HAP-1 (cell line): ENCODE measurements around the gene COL5A3.
"Not testable (repeated sequence)": the region's sequence is repeated elsewhere in the genome, so short reads cannot be mapped to it uniquely, and the experiment has no call there.

ENCODE experiments used
- DNase-seq, 2 experiments: peaks; one replicate each; pipeline ENCODE4 v3.0.0-alpha.2; 2016 to 2020; ENCODE audit warnings: low spot score in 2 of 2
- H3K27me3 ChIP-seq: fragments of 250-450 bp; sonication (Bioruptor Pico); 2 replicates; pipeline ENCODE4 v1.5.1; 2020; ENCODE audit warnings: low read depth, mild to moderate bottlenecking, moderate library complexity
- H3K36me3 ChIP-seq: fragments of 250-450 bp; sonication (Bioruptor Pico); replicated peaks from 2 replicates; pipeline ENCODE4 v1.5.1; 2020; ENCODE audit warnings: mild to moderate bottlenecking
- H3K4me1 ChIP-seq: fragments of 250-450 bp; sonication (Bioruptor Pico); 2 replicates; pipeline ENCODE4 v1.5.1; 2020; ENCODE audit warnings: mild to moderate bottlenecking
- H3K4me3 ChIP-seq: fragments of 250-450 bp; sonication (Bioruptor Pico); 2 replicates; pipeline ENCODE4 v1.5.1; 2020; ENCODE audit warnings: mild to moderate bottlenecking, moderate library complexity
- H3K9me3 ChIP-seq: fragments of 250-450 bp; sonication (Bioruptor Pico); 2 replicates; pipeline ENCODE4 v1.5.1; 2020; ENCODE audit warnings: mild to moderate bottlenecking, moderate library complexity
- in situ Hi-C: fragments of 300-500 bp; cut with MboI; formaldehyde crosslinking; loops from 3 replicates; pipeline ENCODE4 v1.14.3; 2020; ENCODE audit warnings: low sequenced_read_pairs, inconsistent platforms, mixed read lengths

Gene COL5A3

DNA sequence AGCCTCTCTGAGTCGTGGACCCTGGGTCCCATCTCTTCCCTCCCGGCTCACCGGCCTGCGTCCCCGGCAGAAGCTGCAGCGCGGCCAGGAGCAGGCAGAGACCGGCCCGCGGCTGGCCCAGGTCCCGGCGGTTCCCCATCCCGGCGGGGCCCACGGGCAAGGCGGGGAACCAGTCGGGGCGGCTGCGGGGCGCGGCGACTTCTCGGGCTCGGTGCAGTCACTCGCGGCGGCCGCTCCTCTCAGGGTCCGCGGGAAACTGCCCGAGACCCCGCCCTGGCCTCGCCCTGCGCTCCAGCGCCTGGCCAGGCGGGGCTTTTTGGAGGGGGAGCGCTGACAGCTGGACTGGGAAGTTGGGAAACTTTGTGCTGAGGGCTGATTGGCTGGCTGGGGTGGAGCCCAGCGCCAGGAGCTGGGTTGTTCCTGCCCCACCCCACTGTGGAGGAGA lies at the start of gene COL5A3:
COL5A3 (minus strand) TSS at position 258 of the 445 bp plus-strand sequence; CDS start at position 139, 119 bp downstream.
- H3K36me3 ChIP-seq: no peaks in the 10 kb centered on the region
- in situ Hi-C loops: no loop called here
- no peaks in the 10 kb centered on the region for H3K4me1 ChIP-seq
- H3K4me3 ChIP-seq: no peak within 1 kb of the TSS
- no peaks in the 10 kb centered on the region for H3K9me3 ChIP-seq
- no peak for DNase-seq
- H3K27me3 ChIP-seq: peaks cover 50% of the 10 kb centered on the region

DNA sequence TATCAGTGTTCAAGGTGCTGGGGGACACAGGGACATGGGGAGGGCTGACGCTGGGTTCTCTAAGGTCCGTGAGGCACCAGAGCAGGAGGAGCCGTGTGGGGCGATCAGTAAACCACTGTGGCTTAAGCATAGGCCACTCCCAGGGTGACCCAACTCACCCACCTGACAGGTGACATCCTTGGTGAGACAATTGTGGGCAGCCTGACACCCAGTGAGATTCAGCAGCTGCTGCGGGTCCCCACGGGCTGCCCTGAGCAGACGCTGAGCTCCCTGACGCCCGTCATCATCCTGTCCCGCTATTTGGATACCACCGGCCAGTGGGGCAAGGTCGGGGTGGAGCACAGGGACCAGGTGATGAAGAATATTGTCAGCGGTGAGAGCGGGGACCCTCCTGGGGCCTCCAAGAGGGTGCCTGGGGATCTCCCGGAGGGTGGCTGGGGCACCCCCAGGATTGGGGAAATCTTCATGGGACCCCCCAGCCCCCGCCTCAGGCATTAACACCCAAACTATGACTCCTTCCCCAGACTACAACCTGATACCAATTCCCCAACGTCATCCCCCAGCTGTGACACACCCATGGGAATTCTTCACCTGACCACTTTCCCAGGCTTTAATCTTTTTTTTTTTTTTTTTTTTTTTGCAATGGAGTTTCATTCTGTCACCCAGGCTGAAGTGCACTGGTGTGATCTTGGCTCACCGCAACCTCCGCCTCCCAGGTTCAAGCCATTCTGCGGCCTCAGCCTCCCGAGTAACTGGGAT lies 42.5 kb upstream of the COL5A3 start:
- no peaks in the 10 kb centered on the region for H3K9me3 ChIP-seq
- H3K36me3 ChIP-seq: no peaks in the 10 kb centered on the region
- H3K4me1 ChIP-seq: no peaks in the 10 kb centered on the region
- no peak overlapping the region for H3K4me3 ChIP-seq
- H3K27me3 ChIP-seq: 0 out of 2 replicates have a peak, but pooled peaks cover 5% of the 10 kb centered on the region
- in situ Hi-C loops: no loop called here
- DNase-seq: no peak

DNA sequence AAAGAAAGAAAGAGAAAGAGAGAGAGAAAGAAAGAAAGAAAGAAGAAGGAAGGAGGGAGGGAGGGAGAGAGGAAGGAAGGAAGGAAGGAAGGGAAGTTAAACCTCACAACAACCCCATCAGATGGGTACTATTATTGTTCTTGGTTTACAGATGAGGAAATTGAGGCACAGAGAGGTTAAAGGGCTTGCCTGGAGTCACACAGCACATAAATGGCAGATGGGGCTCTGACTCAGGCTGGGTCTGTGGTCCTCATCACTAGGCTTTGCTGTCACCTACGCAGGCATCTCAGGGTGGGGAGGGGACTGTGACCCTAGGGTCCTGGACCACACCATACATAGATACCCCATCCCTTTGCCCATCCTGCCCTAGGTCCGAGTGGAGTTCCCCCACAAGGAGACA lies 39.3 kb upstream of the COL5A3 start:
- Histone ChIP-seq H3K27me3 (0 out of 2 replicates have a peak, but pooled peaks cover 11% of the 10 kb centered on the region), H3K4me1 (no peaks in the 10 kb centered on the region), H3K36me3 (no peaks in the 10 kb centered on the region), H3K9me3 (no peaks in the 10 kb centered on the region; the same call in 1 of the 2 replicates), H3K4me3 (no peak overlapping the region)
- in situ Hi-C loops: no loop called here
- no peak for DNase-seq

DNA sequence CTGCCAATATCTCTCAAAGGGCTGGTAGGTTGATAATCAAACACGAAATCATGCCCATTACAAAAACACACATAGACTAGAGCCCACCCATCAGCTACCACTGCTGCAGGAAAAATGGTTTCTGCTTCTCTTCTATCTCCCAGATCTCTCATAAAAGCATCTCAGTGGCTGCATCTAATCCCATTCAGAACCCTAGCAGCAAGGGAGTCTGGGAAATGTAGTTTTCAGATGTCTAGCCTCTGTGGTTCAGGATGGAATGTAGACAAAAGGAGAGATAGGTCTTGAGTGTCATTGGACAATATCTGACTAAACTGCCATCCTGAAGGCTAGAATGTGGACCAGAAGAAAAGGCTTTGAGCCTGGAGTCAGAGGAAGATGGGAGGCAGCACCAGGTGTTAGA lies 35.1 kb upstream of the COL5A3 start:
- Histone ChIP-seq H3K27me3 (0 out of 2 replicates have a peak, but pooled peaks cover 6% of the 10 kb centered on the region), H3K4me1 (no peaks in the 10 kb centered on the region), H3K36me3 (no peaks in the 10 kb centered on the region), H3K9me3 (no peaks in the 10 kb centered on the region; the same call in 1 of the 2 replicates), H3K4me3 (no peak overlapping the region)
- DNase-seq: no peak
- in situ Hi-C loops: no loop called here

DNA sequence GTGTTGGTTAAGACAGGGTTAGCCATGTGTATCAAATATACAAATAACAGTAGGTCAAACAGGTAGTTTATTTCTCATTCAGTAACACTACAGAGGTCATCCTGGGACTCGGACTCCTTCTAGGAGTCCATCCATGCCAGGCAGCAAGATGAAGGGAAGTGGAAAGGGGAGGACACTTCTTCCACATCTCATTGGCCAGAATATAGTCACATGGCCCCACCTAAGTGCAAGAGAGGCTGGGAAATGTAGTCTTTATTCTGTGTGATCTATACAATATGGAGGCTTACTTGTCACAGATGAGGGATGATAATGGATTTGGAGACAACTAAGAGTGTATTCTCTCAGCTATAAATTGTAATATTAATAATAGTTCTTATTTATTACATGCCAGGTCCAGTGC lies 34.1 kb upstream of the COL5A3 start:
- H3K4me3 ChIP-seq: no peak overlapping the region
- H3K27me3 ChIP-seq: 0 out of 2 replicates have a peak, but pooled peaks cover 6% of the 10 kb centered on the region
- DNase-seq: peak; percentile 14 to 37
- in situ Hi-C loops: no loop called here
- H3K36me3 ChIP-seq: no peaks in the 10 kb centered on the region
- no peaks in the 10 kb centered on the region for H3K4me1 ChIP-seq
- H3K9me3 ChIP-seq: no peaks in the 10 kb centered on the region; the same call in 1 of the 2 replicates

DNA sequence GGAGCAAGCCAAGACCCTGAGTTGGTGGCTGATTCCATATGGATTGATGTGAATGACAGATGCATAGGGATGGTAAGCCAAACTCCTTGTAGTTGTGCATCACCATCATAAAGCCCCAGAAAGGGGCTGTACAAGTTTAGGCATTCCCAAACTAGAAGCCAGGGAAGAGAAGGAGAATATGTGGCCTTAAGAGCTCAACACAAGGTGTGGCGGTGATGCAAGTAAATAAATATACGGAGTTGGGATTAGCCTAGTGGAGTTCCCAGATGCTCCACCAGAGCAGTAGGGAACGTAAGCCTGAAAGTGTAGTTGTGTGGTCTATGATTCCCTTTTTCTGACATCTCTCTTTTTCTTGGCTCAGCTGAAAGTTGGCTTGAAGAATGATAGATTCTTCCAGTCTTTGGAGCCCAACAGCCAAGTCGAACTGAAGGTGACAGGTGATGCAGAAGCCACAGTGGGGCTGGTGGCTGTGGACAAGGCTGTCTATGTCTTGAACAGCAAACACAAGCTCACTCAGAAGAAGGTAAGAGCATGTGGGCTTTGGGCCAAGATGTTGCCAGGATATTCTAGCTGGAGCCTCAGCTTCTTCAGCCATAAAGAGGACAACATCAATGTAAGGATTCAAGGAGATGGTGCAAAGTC lies 33.1 kb upstream of the COL5A3 start:
- no peaks in the 10 kb centered on the region for H3K4me1 ChIP-seq
- DNase-seq: no peak
- in situ Hi-C loops: no loop called here
- H3K27me3 ChIP-seq: 0 out of 2 replicates have a peak, but pooled peaks cover 6% of the 10 kb centered on the region
- no peaks in the 10 kb centered on the region; the same call in 1 of the 2 replicates for H3K9me3 ChIP-seq
- H3K4me3 ChIP-seq: no peak overlapping the region
- H3K36me3 ChIP-seq: no peaks in the 10 kb centered on the region

DNA sequence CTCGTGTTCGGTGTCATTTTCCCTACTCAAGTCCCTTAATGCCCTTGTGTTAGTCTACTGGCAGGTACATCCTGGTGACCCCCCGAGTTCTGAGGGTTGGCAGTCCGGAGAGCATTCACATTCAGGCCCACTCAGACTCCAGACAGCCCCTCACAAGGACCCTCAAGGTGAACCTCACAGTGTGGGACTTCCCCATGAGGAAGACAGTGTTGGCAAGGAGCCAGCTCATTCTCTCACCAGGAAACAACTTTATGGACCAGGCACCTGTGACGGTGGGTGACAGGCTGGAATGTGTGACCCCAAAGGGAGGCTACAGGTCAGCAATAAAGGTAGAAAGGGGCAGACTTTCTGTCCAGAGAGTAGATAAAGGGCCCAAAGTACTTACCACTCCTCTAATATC lies 27.5 kb upstream of the COL5A3 start:
- in situ Hi-C loops: no loop called here
- Histone ChIP-seq H3K9me3 (no peaks in the 10 kb centered on the region), H3K4me1 (no peaks in the 10 kb centered on the region), H3K36me3 (no peaks in the 10 kb centered on the region), H3K27me3 (peaks cover 27% of the 10 kb centered on the region), H3K4me3 (no peak overlapping the region)
- no peak for DNase-seq

DNA sequence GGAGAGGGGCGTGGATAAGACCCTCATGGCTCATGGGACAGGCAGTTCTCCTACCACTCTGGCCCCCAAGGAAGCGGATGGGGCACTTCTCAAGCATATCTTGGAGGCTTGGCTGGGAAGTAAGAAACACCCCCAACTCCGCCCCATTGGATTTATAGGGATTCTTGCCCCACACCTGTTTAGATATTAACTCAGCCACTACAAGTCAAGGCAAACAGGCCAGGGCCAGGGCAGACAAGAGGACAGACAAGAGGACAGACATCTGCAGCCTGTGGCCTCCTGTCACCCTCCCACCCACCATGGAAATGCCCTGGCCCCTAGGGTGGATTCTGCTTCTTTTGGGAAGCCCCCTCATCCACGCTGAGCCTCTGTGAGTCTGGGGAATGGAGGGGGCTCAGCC lies 27.1 kb upstream of the COL5A3 start:
- no peaks in the 10 kb centered on the region for H3K9me3 ChIP-seq
- in situ Hi-C loops: no loop called here
- no peak overlapping the region for H3K4me3 ChIP-seq
- H3K27me3 ChIP-seq: peaks cover 30% of the 10 kb centered on the region
- no peak for DNase-seq
- no peaks in the 10 kb centered on the region for H3K36me3 ChIP-seq
- H3K4me1 ChIP-seq: no peaks in the 10 kb centered on the region

DNA sequence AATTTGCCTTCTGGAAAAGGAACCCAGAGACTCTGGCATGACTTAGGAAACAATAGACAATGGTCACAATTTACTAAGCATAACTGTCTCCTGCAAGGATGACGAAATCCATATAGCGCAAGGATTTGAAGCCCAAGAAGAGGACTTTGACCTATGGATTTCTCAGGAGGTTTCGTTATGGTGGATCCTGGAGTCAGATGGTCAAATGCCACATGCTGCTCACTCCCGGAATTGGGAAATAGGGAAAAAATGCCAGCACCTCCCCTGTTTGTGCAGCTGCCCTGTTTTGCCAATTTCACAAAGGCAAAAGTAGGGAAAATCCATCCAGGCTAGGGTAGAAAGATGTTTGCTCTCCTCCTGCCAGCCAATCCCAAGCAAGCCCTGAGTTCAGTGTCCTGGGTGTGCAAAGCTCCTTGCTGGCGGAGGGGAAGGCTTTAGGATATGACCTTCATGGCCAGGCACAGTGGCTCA lies 26.3 kb upstream of the COL5A3 start:
- DNase-seq: no peak
- peaks cover 36% of the 10 kb centered on the region for H3K27me3 ChIP-seq
- in situ Hi-C loops: no loop called here

DNA sequence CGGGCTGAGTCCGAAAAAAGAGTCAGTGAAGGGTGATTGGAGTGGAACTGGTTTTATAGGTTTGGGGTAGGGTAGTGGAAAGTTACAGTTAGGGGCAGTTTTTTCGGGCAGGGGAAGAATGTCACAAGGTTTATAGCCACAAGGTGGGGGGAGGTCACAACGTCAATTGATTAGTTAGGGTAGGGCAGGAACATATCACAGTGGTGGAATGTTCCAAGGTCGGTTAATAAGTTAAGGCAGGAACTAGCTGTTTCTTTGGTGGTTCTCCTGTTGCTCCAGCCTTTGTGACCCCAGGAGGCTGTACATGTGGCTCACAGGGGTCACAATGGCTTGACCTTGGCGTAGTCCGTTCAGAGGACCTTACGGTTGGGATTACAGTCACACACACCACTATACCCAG lies 23.3 kb upstream of the COL5A3 start:
- H3K27me3 ChIP-seq: peaks cover 51% of the 10 kb centered on the region
- no peak overlapping the region for H3K4me3 ChIP-seq
- H3K9me3 ChIP-seq: no peaks in the 10 kb centered on the region
- no peaks in the 10 kb centered on the region for H3K4me1 ChIP-seq
- H3K36me3 ChIP-seq: no peaks in the 10 kb centered on the region
- no peak for DNase-seq
- in situ Hi-C loops: no loop called here

More for the DNA sequence above, 26.3 kb upstream of the COL5A3 start:
- Histone ChIP-seq H3K9me3 (no peaks in the 10 kb centered on the region), H3K4me3 (no peak overlapping the region), H3K4me1 (no peaks in the 10 kb centered on the region), H3K36me3 (no peaks in the 10 kb centered on the region)

DNA sequence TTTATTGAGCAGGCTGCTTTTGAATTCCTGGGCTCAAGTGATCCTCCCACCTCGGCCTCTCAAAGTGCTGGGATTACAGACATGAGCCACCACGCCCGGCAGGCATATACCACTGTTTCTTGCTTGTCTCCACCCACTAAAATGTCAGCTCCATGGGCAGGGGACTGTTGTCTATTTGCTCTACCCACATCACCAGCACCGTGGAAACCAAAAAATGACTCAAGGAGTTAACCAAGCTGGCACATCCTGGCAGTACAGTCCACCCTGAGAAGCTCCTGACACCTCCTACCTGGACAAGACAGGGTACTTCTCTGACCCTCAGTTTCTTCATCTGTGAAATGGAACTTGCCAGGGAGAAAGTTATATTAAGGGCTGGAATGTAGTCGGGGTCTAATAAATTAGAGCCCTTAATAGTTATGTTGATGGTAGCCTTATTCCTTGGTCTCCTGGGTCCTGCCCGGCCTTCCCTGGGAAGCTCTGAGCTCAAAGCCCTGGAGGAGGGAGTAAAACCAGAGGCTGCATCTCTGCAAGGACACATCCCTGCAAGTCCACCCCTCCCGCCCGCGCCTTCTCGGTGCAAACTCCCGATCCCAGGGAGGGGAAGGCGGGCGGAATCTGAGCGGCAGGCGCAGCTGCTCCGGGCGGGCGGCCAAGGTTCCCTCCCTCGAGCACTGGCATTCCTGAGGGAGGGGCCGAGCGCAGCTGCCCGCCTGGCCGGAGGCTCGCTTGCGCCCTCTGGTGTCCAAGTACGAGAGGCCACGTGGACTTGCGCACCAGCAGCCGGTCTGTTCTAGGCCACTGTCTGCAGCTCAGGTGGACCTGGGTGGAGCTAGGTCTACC lies 17.1 kb upstream of the COL5A3 start:
- H3K4me3 ChIP-seq: no peak overlapping the region
- in situ Hi-C loops: loop anchor here (5.0 kb wide), 1 partner anchor 90 kb away; the partner anchor contains the start of gene OLFM2
- DNase-seq: peak; percentile 92 to 98

DNA sequence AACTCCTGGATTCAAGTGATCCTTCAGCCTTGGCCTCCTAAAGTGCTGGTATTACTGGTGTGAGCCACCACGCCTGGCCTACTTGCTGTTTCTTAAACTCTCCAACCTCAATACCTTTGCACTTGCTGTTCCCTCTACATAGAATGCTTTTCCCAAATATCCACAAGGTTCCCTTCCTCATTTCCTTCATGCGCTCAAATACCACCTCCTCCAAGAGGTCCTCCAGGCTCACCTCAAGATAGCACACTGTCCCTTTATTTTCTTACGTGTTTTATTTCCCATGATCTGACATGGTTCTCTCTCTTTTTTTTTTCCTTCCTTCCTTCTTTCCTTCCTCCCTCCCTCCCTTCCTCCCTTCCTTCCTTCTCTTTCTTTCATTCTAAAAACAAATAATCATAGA lies 16.4 kb upstream of the COL5A3 start:
- no peak overlapping the region for H3K4me3 ChIP-seq
- H3K27me3 ChIP-seq: peaks cover 15% of the 10 kb centered on the region; the same call in 1 of the 2 replicates

More for the DNA sequence above, 17.1 kb upstream of the COL5A3 start:
- H3K4me1 ChIP-seq: peaks cover 4% of the 10 kb centered on the region; the same call in 1 of the 2 replicates
- H3K36me3 ChIP-seq: no peaks in the 10 kb centered on the region
- no peaks in the 10 kb centered on the region for H3K9me3 ChIP-seq
- peaks cover 21% of the 10 kb centered on the region for H3K27me3 ChIP-seq

DNA sequence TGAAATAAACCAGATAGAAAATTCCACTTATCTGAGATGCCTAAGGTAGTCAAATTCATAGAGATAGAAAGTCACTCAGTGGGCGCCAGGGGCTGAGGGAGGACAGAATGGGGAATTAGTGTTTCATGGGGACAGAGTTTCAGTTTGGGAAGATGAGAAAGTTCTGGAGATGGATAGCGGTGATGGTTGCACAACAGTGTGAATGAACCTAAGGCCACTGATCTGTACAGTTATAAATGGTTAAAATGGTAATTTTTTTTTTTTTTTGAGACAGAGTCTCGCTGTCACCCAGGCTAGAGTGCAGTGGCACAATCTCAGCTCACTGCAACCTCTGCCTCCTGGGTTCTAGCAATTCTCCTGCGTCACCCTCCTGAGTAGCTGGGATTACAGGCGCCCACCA lies 12.8 kb upstream of the COL5A3 start:
- H3K9me3 ChIP-seq, H3K4me3 ChIP-seq, DNase-seq, H3K4me1 ChIP-seq, H3K36me3 ChIP-seq, H3K27me3 ChIP-seq, in situ Hi-C loops: not testable (repeated sequence)

More for the DNA sequence above, 16.4 kb upstream of the COL5A3 start:
- peaks cover 4% of the 10 kb centered on the region; the same call in 1 of the 2 replicates for H3K4me1 ChIP-seq
- in situ Hi-C loops: loop anchor here (5.0 kb wide), 1 partner anchor 89 kb away; the partner anchor contains the start of gene OLFM2
- DNase-seq: no peak
- no peaks in the 10 kb centered on the region for H3K9me3 ChIP-seq
- H3K36me3 ChIP-seq: no peaks in the 10 kb centered on the region
